Caco-2 (cell line): ENCODE measurements around the gene BAHCC1. TPM values are rescaled to one million over a fixed set of nuclear protein-coding genes. Genes with fewer than 3 reads are reported as not detected.

Experiments used
- BruUV-seq: library from RNA; stranded (reverse); fragments of 400-500 nt; replicated peaks from 2 replicates; lab custom pipeline; 2021; lab: Mats Ljungman, UMichigan
- CTCF ChIA-PET: fragments of 300-600 bp; sonication (Branson Sonifier 250); formaldehyde crosslinking; loops from one replicate; lab custom pipeline; 2022; ENCODE audit warnings: antibody characterized with exemption; lab: Charles Lee
- POLR2A ChIA-PET: fragments of 300-600 bp; sonication (Branson Sonifier 250); formaldehyde crosslinking; loops from one replicate; lab custom pipeline; 2022; ENCODE audit warnings: antibody characterized with exemption; lab: Charles Lee
- DNase-seq, 2 experiments: peaks; one replicate each; pipeline versions ENCODE4 v3.0.0 to v3.0.0-alpha.2; 2020 to 2022
- H3K27me3 ChIP-seq: replicated peaks from 2 replicates; pipeline ENCODE4 v1.6.0; 2011; ENCODE audit warnings: low read length; ENCODE audit not compliant: control insufficient read depth, insufficient read depth
- H3K36me3 ChIP-seq: 2 replicates; pipeline ENCODE4 v1.5.1; 2011; ENCODE audit warnings: low read length; ENCODE audit not compliant: control insufficient read depth, insufficient read depth
- H3K4me1 ChIP-seq: fragments of 250-450 bp; sonication (Bioruptor Pico); 2 replicates; pipeline ENCODE4 v1.5.1; 2020; ENCODE audit warnings: mild to moderate bottlenecking
- H3K4me3 ChIP-seq: 2 replicates; pipeline ENCODE4 v1.5.1; 2011; ENCODE audit warnings: low read depth, mild to moderate bottlenecking, control low read depth, low read length
- H3K9me3 ChIP-seq: fragments of 250-450 bp; sonication (Bioruptor Pico); 2 replicates; pipeline ENCODE4 v1.5.1; 2020; ENCODE audit warnings: mild to moderate bottlenecking, moderate library complexity
- H3K27ac Mint-ChIP-seq: one replicate; pipeline ENCODE4 v1.8.0; 2022; ENCODE audit warnings: mixed read lengths; ENCODE audit not compliant: unreplicated experiment
- H3K27me3 Mint-ChIP-seq: one replicate; pipeline ENCODE4 v1.8.0; 2022; ENCODE audit warnings: mixed read lengths; ENCODE audit not compliant: insufficient read depth, unreplicated experiment
- H3K36me3 Mint-ChIP-seq: one replicate; pipeline ENCODE4 v1.8.0; 2022; ENCODE audit warnings: mild to moderate bottlenecking, mixed read lengths; ENCODE audit not compliant: insufficient read depth, unreplicated experiment
- H3K4me1 Mint-ChIP-seq: one replicate; pipeline ENCODE4 v1.8.0; 2022; ENCODE audit warnings: low read depth, mixed read lengths; ENCODE audit not compliant: unreplicated experiment
- H3K4me3 Mint-ChIP-seq: one replicate; pipeline ENCODE4 v1.8.0; 2022; ENCODE audit warnings: mild to moderate bottlenecking, moderate library complexity, mixed read lengths; ENCODE audit not compliant: unreplicated experiment
- H3K9me3 Mint-ChIP-seq: one replicate; pipeline ENCODE4 v1.8.0; 2022; ENCODE audit warnings: mixed read lengths; ENCODE audit not compliant: unreplicated experiment
- intact Hi-C: fragments of 100-400 bp; cut with micrococcal nuclease; formaldehyde crosslinking; loops from one replicate; pipeline ENCODE4 v1.10.0; 2022; ENCODE audit not compliant: unreplicated experiment
- total RNA-seq: library from RNA; stranded (reverse); gene quantifications from 2 replicates; pipeline ENCODE4 v1.2.3, GENCODE V29; 2022
- TF ChIP-seq, protein P1 (sequence below), 2 experiments: fragments of 200-600 bp in 1 of 2; IDR thresholded peaks; 1 replicate in 1 of 2; 2 replicates in 1 of 2; pipeline versions ENCODE4 v1.5.1 to v1.8.0; 2011 to 2022; ENCODE audit warnings: antibody characterized with exemption in 1 of 2, control low read depth in 1 of 2, inconsistent platforms in 1 of 2, low read depth in 1 of 2, low read length in 1 of 2, mild to moderate bottlenecking in 1 of 2, moderate library complexity in 1 of 2; ENCODE audit not compliant: insufficient read depth in 1 of 2, severe bottlenecking in 1 of 2, unreplicated experiment in 1 of 2

The BAHCC1 gene
- total RNA-seq, 1 experiment from 2014 or later, result 10.2 TPM

GRCh38 chr17:81435652-81436293 is 40.5 kb downstream of the BAHCC1 start:
- H3K4me1 Mint-ChIP-seq, result no peaks in the 10 kb centered on the region
- Histone ChIP-seq H3K27me3 (no peaks in the 10 kb centered on the region), H3K36me3 (no peaks in the 10 kb centered on the region), H3K4me3 (no peak overlapping the region), H3K9me3 (no peaks in the 10 kb centered on the region), H3K4me1 (peaks cover 4% of the 10 kb centered on the region)
- CTCF ChIA-PET, result interaction anchor here (1.0 kb wide), 1 partner anchor 49 kb away, joined by 3 read pairs; no protein-coding TSS in a partner anchor
- H3K36me3 Mint-ChIP-seq, result no peaks in the 10 kb centered on the region
- DNase-seq, result no peak
- TF ChIP-seq, protein P1, sequence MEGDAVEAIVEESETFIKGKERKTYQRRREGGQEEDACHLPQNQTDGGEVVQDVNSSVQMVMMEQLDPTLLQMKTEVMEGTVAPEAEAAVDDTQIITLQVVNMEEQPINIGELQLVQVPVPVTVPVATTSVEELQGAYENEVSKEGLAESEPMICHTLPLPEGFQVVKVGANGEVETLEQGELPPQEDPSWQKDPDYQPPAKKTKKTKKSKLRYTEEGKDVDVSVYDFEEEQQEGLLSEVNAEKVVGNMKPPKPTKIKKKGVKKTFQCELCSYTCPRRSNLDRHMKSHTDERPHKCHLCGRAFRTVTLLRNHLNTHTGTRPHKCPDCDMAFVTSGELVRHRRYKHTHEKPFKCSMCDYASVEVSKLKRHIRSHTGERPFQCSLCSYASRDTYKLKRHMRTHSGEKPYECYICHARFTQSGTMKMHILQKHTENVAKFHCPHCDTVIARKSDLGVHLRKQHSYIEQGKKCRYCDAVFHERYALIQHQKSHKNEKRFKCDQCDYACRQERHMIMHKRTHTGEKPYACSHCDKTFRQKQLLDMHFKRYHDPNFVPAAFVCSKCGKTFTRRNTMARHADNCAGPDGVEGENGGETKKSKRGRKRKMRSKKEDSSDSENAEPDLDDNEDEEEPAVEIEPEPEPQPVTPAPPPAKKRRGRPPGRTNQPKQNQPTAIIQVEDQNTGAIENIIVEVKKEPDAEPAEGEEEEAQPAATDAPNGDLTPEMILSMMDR (IDR thresholded peaks at IDR 0.05; ENCODE audit: insufficient read depth in 1 of 2, low read depth in 1 of 2, low read length in 1 of 2, severe bottlenecking in 1 of 2, unreplicated experiment in 1 of 2), result no peak
- H3K4me3 Mint-ChIP-seq, result no peak overlapping the region
- no peaks in the 10 kb centered on the region for H3K9me3 Mint-ChIP-seq
- POLR2A ChIA-PET, result interaction anchor here (0.5 to 0.9 kb wide), 2 partner anchors 38 to 39 kb away, joined by 3 to 5 read pairs; no protein-coding TSS in a partner anchor
- no peaks in the 10 kb centered on the region for H3K27me3 Mint-ChIP-seq
- BruUV-seq, result no TSS peak
- intact Hi-C loops, result no loop called here
- H3K27ac Mint-ChIP-seq, result no peak overlapping the region

DNA sequence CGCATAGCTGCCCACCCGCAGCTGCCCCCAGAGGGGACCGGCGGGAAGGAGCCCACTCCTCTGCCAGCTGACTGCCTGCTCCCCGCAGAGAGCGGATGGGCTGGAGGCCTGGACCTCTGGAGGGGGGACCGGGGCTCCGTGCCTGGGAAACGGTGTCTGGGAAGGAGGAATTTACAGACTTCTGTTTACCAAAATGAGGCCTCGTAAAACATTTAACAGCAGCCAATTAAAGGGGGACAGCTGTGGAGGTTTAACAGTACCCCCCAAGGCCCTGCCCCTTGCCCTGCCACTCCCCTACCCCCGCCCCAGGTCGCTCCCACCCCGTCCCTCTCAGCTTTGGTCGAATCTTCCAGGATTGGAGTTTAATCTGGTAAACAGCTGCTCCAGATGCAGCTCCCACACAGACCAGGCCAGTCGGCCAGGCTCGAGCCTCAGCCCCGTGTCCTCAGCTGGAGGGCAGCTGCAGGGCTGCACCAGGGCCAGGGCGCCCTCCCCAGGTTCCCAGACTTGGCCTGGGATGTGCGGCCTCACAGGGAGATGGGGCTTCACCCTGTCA is 41.1 kb downstream of the BAHCC1 start:
- ChIA-PET CTCF (interaction anchor here (1.0 kb wide), 1 partner anchor 48 kb away, joined by 3 read pairs; no protein-coding TSS in a partner anchor), POLR2A (interaction anchor here (0.6 to 0.9 kb wide), 2 partner anchors 11 to 39 kb away, joined by 3 to 5 read pairs; no protein-coding TSS in a partner anchor)
- DNase-seq, result peak in 1 of 2 experiments; percentile 41
- Mint-ChIP-seq H3K4me1 (no peaks in the 10 kb centered on the region), H3K4me3 (no peak overlapping the region), H3K9me3 (no peaks in the 10 kb centered on the region), H3K27me3 (no peaks in the 10 kb centered on the region), H3K27ac (no peak overlapping the region), H3K36me3 (no peaks in the 10 kb centered on the region)
- Histone ChIP-seq H3K9me3 (no peaks in the 10 kb centered on the region), H3K4me1 (peaks cover 4% of the 10 kb centered on the region), H3K27me3 (no peaks in the 10 kb centered on the region), H3K4me3 (no peak overlapping the region), H3K36me3 (no peaks in the 10 kb centered on the region)
- no TSS peak for BruUV-seq
- TF ChIP-seq, protein P1 (IDR thresholded peaks at IDR 0.05; ENCODE audit: insufficient read depth in 1 of 2, low read depth in 1 of 2, low read length in 1 of 2, severe bottlenecking in 1 of 2, unreplicated experiment in 1 of 2), result no peak
- intact Hi-C loops, result no loop called here

DNA sequence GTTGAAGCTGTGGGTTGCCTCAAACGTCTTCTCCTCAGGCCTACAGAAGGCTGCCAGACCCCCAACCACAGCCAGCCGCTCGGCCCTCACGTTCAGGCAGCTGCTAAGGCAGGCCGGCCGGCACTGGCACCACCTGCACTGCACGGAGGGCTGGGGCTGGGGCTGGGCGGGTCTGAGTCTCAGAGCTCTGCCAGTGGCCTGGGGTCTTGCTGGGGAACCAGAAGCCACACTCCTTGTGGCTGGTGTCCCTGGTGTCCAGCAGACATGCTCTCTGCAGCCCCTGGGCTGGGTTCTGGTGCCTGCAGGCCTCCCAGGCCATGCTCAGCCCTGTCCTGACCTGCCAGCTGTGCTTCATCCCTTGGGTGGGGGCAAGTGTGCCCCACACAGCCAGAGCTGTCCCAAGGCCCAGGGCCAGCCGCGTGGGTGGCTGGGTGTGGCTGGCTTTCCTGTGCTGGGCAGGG is 42.0 kb downstream of the BAHCC1 start:
- TF ChIP-seq, protein P1 (IDR thresholded peaks at IDR 0.05; ENCODE audit: insufficient read depth in 1 of 2, low read depth in 1 of 2, low read length in 1 of 2, severe bottlenecking in 1 of 2, unreplicated experiment in 1 of 2), result no peak
- Mint-ChIP-seq H3K27ac (no peak overlapping the region), H3K36me3 (no peaks in the 10 kb centered on the region), H3K27me3 (no peaks in the 10 kb centered on the region), H3K4me1 (no peaks in the 10 kb centered on the region), H3K9me3 (no peaks in the 10 kb centered on the region), H3K4me3 (no peak overlapping the region)
- DNase-seq, result no peak
- H3K27me3 ChIP-seq, result no peaks in the 10 kb centered on the region
- CTCF ChIA-PET, result no interaction called here
- intact Hi-C loops, result no loop called here
- peaks cover 4% of the 10 kb centered on the region for H3K4me1 ChIP-seq
- H3K9me3 ChIP-seq, result no peaks in the 10 kb centered on the region
- BruUV-seq, result no TSS peak
- no peaks in the 10 kb centered on the region for H3K36me3 ChIP-seq
- H3K4me3 ChIP-seq, result no peak overlapping the region
- POLR2A ChIA-PET, result interaction anchor here (0.6 to 0.7 kb wide), 2 partner anchors 10 to 44 kb away, joined by 4 to 5 read pairs; no protein-coding TSS in a partner anchor
